ENCODE data around the gene LGALS3. TPM values are rescaled to one million over a fixed set of nuclear protein-coding genes. Genes with fewer than 3 reads are reported as not detected.

LGALS3 gene
- total RNA-seq, 1 experiment from 2014 or later = 122 TPM

GRCh38 chr14:55136241-55136640 lies 7.2 kb downstream of the LGALS3 start:
- no peak overlapping the region for H3K4me2 ChIP-seq
- H3K4me3 ChIP-seq = no peak overlapping the region
- 0 out of 2 replicates have a peak, but pooled peaks cover 3% of the 10 kb centered on the region for H4K20me1 ChIP-seq (ENCODE audit: insufficient read depth)
- H3K9me3 ChIP-seq (ENCODE audit: insufficient read depth, low read depth) = no peaks in the 10 kb centered on the region
- H3F3A ChIP-seq (ENCODE audit: insufficient read depth, low read depth) = peaks cover 19% of the 10 kb centered on the region; the same call in 1 of the 2 replicates
- TF ChIP-seq EZH2 (IDR thresholded peaks at IDR 0.05; ENCODE audit: low read depth) = no peak
- TF ChIP-seq CTCF (conservative IDR thresholded peaks at IDR 0.05) = no peak
- CTCF ChIA-PET = no interaction called here
- no peak overlapping the region for H2AFZ ChIP-seq
- POLR2A ChIA-PET (ENCODE audit: unreplicated experiment) = no interaction called here
- no peaks in the 10 kb centered on the region for H3K9me2 ChIP-seq (ENCODE audit: insufficient read depth)
- peaks cover 34% of the 10 kb centered on the region for H3K36me3 ChIP-seq (ENCODE audit: low read depth)
- no peaks in the 10 kb centered on the region for H3K27me3 ChIP-seq (ENCODE audit: insufficient read depth, low read depth)
- H3K79me2 ChIP-seq (ENCODE audit: low read depth) = peaks cover 64% of the 10 kb centered on the region
- no TSS peak for BruUV-seq (replicated peaks)
- no peak for DNase-seq
- intact Hi-C loops (cut with micrococcal nuclease; ENCODE audit: unreplicated experiment) = no loop called here
- no peak overlapping the region for H3K27ac ChIP-seq
- H3K4me1 ChIP-seq (replicated peaks; ENCODE audit: insufficient read depth) = peaks cover 11% of the 10 kb centered on the region

GRCh38 chr14:55136885-55137786 lies 8.1 kb downstream of the LGALS3 start:
- Histone ChIP-seq H3K4me2 (no peak overlapping the region), H3K9me2 (ENCODE audit: insufficient read depth) (no peaks in the 10 kb centered on the region), H3K27ac (no peak overlapping the region), H4K20me1 (ENCODE audit: insufficient read depth) (no peaks in the 10 kb centered on the region), H3F3A (ENCODE audit: insufficient read depth, low read depth) (peaks cover 28% of the 10 kb centered on the region; the same call in 1 of the 2 replicates), H3K36me3 (ENCODE audit: low read depth) (peaks cover 36% of the 10 kb centered on the region), H3K4me3 (no peak overlapping the region), H3K27me3 (ENCODE audit: insufficient read depth, low read depth) (no peaks in the 10 kb centered on the region), H2AFZ (no peak overlapping the region), H3K4me1 (replicated peaks; ENCODE audit: insufficient read depth) (peaks cover 2% of the 10 kb centered on the region; the same call in 1 of the 2 replicates), H3K9me3 (ENCODE audit: insufficient read depth, low read depth) (no peaks in the 10 kb centered on the region), H3K79me2 (ENCODE audit: low read depth) (peaks cover 55% of the 10 kb centered on the region)
- intact Hi-C loops (cut with micrococcal nuclease; ENCODE audit: unreplicated experiment) = no loop called here
- ChIA-PET POLR2A (ENCODE audit: unreplicated experiment) (no interaction called here), CTCF (interaction anchor here (0.5 kb wide), 2 partner anchors 19 to 528 kb away, joined by 3 read pairs; no protein-coding TSS in a partner anchor)
- TF ChIP-seq EZH2 (IDR thresholded peaks at IDR 0.05; ENCODE audit: low read depth) (no peak), CTCF (conservative IDR thresholded peaks at IDR 0.05) (no peak)
- no peak for DNase-seq
- BruUV-seq (replicated peaks) = no TSS peak

DNA sequence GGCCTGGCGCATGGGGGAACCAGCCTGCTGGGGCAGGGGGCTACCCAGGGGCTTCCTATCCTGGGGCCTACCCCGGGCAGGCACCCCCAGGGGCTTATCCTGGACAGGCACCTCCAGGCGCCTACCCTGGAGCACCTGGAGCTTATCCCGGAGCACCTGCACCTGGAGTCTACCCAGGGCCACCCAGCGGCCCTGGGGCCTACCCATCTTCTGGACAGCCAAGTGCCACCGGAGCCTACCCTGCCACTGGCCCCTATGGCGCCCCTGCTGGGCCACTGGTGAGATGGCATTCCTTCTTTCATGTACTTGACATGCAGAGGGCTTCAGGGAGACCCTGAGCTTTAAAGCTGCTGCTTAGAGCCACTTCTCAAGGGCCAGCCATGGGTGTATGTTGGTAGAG lies 9.0 kb downstream of the LGALS3 start:
- H3K36me3 ChIP-seq (ENCODE audit: low read depth) = peaks cover 33% of the 10 kb centered on the region; the same call in 1 of the 2 replicates
- ChIA-PET CTCF (interaction anchor here (0.5 to 0.6 kb wide), 4 partner anchors 15 to 527 kb away, joined by 3 to 5 read pairs (median 3); no protein-coding TSS in a partner anchor), POLR2A (ENCODE audit: unreplicated experiment) (no interaction called here)
- no peak for DNase-seq
- H3K9me2 ChIP-seq (ENCODE audit: insufficient read depth) = no peaks in the 10 kb centered on the region
- intact Hi-C loops (cut with micrococcal nuclease; ENCODE audit: unreplicated experiment) = no loop called here
- H3K27me3 ChIP-seq (ENCODE audit: insufficient read depth, low read depth) = no peaks in the 10 kb centered on the region
- no TSS peak for BruUV-seq (replicated peaks)
- no peak overlapping the region for H3K4me3 ChIP-seq
- H3K4me2 ChIP-seq = no peak overlapping the region
- H3K4me1 ChIP-seq (replicated peaks; ENCODE audit: insufficient read depth) = no peaks in the 10 kb centered on the region
- no peaks in the 10 kb centered on the region for H4K20me1 ChIP-seq (ENCODE audit: insufficient read depth)
- H2AFZ ChIP-seq = no peak overlapping the region
- TF ChIP-seq EZH2 (IDR thresholded peaks at IDR 0.05; ENCODE audit: low read depth) (no peak), CTCF (conservative IDR thresholded peaks at IDR 0.05) (no peak; the same call in 1 of the 2 replicates)
- no peak overlapping the region for H3K27ac ChIP-seq
- H3K79me2 ChIP-seq (ENCODE audit: low read depth) = peaks cover 45% of the 10 kb centered on the region
- peaks cover 33% of the 10 kb centered on the region; the same call in 1 of the 2 replicates for H3F3A ChIP-seq (ENCODE audit: insufficient read depth, low read depth)
- H3K9me3 ChIP-seq (ENCODE audit: insufficient read depth, low read depth) = no peaks in the 10 kb centered on the region
